ENCODE results near the gene GRAMD1C. TPM values are rescaled to one million over a fixed set of nuclear protein-coding genes. Genes with fewer than 3 reads are reported as not detected.
"Not testable (repeated sequence)": the region's sequence is repeated elsewhere in the genome, so short reads cannot be mapped to it uniquely, and the experiment has no call there.

GRAMD1C gene
- total RNA-seq, 1 experiment from 2014 or later = 4.0 TPM

DNA sequence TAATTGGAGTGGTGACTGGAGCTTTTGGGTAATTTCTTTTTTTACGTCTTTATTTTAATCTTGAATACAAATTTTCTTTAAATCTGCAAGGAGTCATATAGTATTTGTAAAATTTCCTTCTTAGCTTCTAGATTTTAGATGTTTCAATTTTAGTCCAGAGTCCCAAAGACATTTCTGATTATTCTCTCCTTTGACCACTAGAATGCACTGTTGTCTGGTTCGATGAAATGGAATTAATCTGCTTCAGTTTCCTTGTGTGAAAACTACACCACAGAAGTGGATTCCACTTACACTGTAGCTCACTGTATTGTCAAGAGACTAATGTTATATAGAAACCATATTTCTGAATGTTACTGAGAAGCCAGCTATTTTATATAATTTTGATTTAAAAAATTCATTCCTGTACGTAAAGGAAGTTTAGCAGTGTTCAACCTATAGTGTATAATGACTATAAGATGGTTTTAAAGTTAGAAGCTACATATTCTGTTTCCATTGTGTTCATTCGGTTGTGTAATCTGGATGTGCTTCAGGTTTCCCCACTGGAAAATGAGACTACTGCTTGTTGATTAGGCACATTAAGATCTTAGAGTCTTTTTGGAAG, 6.1 kb downstream of the GRAMD1C start:
- H2AFZ ChIP-seq (ENCODE audit: low read length) = no peak overlapping the region
- no peaks in the 10 kb centered on the region for H3K79me2 ChIP-seq (ENCODE audit: low read length)
- H3K27ac ChIP-seq (ENCODE audit: low read length) = no peak overlapping the region
- no peak overlapping the region for H3K9ac ChIP-seq (ENCODE audit: low read length)
- no peaks in the 10 kb centered on the region for H3K27me3 ChIP-seq (ENCODE audit: low read length)
- H3K4me3 ChIP-seq (ENCODE audit: low read length) = no peak overlapping the region
- no peaks in the 10 kb centered on the region for H3K4me1 ChIP-seq (ENCODE audit: low read length)
- peak; percentile 77 for DNase-seq
- H3K9me3 ChIP-seq (ENCODE audit: low read length) = no peaks in the 10 kb centered on the region
- no peaks in the 10 kb centered on the region for H3K36me3 ChIP-seq (ENCODE audit: insufficient read depth, low read length)
- no peaks in the 10 kb centered on the region for H3K9me2 ChIP-seq (replicated peaks; ENCODE audit: insufficient read depth, low read length)
- no peaks in the 10 kb centered on the region for H4K20me1 ChIP-seq (ENCODE audit: insufficient read depth, low read depth, low read length)
- H3K4me2 ChIP-seq (ENCODE audit: low read depth, low read length, poor library complexity, severe bottlenecking) = no peak overlapping the region

DNA sequence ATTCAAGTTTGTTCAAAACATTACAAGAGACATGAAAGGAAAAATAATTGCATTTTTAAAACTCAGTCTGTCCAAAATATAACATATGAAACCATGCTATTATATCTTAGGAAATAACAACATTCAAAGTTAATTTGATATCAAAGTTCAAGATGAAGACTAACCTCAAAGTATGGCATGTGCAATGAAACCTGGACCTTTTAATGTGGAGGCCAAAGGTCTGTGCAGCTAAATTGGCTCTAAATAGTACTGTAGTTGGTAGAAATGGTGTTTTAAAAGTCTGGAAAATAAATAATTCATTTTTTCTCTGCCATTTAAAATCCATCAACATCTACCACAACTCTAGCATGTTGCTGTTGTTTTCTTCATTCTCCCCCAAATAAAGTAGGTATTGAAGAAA, 8.7 kb downstream of the GRAMD1C start:
- H3K36me3 ChIP-seq (ENCODE audit: insufficient read depth, low read length) = no peaks in the 10 kb centered on the region
- no peak overlapping the region for H3K9ac ChIP-seq (ENCODE audit: low read length)
- H3K9me3 ChIP-seq (ENCODE audit: low read length) = no peaks in the 10 kb centered on the region
- H4K20me1 ChIP-seq (ENCODE audit: insufficient read depth, low read depth, low read length) = no peaks in the 10 kb centered on the region
- H3K27ac ChIP-seq (ENCODE audit: low read length) = no peak overlapping the region
- H3K79me2 ChIP-seq (ENCODE audit: low read length) = no peaks in the 10 kb centered on the region
- no peaks in the 10 kb centered on the region for H3K27me3 ChIP-seq (ENCODE audit: low read length)
- no peaks in the 10 kb centered on the region for H3K9me2 ChIP-seq (replicated peaks; ENCODE audit: insufficient read depth, low read length)
- no peak overlapping the region for H2AFZ ChIP-seq (ENCODE audit: low read length)
- no peak overlapping the region for H3K4me3 ChIP-seq (ENCODE audit: low read length)
- no peak for DNase-seq
- no peak overlapping the region for H3K4me2 ChIP-seq (ENCODE audit: low read depth, low read length, poor library complexity, severe bottlenecking)
- H3K4me1 ChIP-seq (ENCODE audit: low read length) = no peaks in the 10 kb centered on the region

- Histone ChIP-seq H3K36me3 (ENCODE audit: insufficient read depth, low read length) (no peaks in the 10 kb centered on the region), H4K20me1 (ENCODE audit: insufficient read depth, low read depth, low read length) (no peaks in the 10 kb centered on the region), H3K9me3 (ENCODE audit: low read length) (no peaks in the 10 kb centered on the region), H3K27me3 (ENCODE audit: low read length) (no peaks in the 10 kb centered on the region), H3K4me2 (ENCODE audit: low read depth, low read length, poor library complexity, severe bottlenecking) (no peak overlapping the region), H3K9ac (ENCODE audit: low read length) (no peak overlapping the region), H3K4me1 (ENCODE audit: low read length) (no peaks in the 10 kb centered on the region), H3K4me3 (ENCODE audit: low read length) (no peak overlapping the region), H3K27ac (ENCODE audit: low read length) (no peak overlapping the region), H3K9me2 (replicated peaks; ENCODE audit: insufficient read depth, low read length) (no peaks in the 10 kb centered on the region), H3K79me2 (ENCODE audit: low read length) (no peaks in the 10 kb centered on the region), H2AFZ (ENCODE audit: low read length) (no peak overlapping the region)
- no peak for DNase-seq
These were observed 9.3 kb downstream of the GRAMD1C start for GRCh38 chr3:113847664-113848461.

DNA sequence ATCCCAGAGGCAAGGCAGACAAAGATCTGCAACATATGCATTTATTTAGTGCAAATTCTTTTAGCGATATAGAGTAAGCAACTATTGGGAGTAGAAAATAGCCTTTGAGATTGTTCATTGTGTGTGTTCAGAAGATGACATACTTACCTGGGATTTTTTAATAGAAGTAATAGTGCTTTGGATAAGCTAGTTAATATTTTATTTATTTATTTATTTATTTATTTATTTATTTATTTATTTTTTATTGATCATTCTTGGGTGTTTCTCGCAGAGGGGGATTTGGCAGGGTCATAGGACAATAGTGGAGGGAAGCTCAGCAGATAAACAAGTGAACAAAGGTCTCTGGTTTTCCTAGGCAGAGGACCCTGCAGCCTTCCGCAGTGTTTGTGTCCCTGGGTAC, 10.5 kb downstream of the GRAMD1C start:
- not testable (repeated sequence) for H3K9me2 ChIP-seq (replicated peaks; ENCODE audit: insufficient read depth, low read length); H3K79me2 ChIP-seq (ENCODE audit: low read length); H4K20me1 ChIP-seq (ENCODE audit: insufficient read depth, low read depth, low read length); H3K36me3 ChIP-seq (ENCODE audit: insufficient read depth, low read length); DNase-seq; H3K9ac ChIP-seq (ENCODE audit: low read length); H3K27me3 ChIP-seq (ENCODE audit: low read length); H3K4me3 ChIP-seq (ENCODE audit: low read length); H3K9me3 ChIP-seq (ENCODE audit: low read length); H3K4me2 ChIP-seq (ENCODE audit: low read depth, low read length, poor library complexity, severe bottlenecking); H3K27ac ChIP-seq (ENCODE audit: low read length); H2AFZ ChIP-seq (ENCODE audit: low read length); H3K4me1 ChIP-seq (ENCODE audit: low read length)

- not testable (repeated sequence) for H3K36me3 ChIP-seq (ENCODE audit: insufficient read depth, low read length); H3K4me2 ChIP-seq (ENCODE audit: low read depth, low read length, poor library complexity, severe bottlenecking); H3K9ac ChIP-seq (ENCODE audit: low read length); DNase-seq; H3K9me2 ChIP-seq (replicated peaks; ENCODE audit: insufficient read depth, low read length); H3K79me2 ChIP-seq (ENCODE audit: low read length); H3K4me1 ChIP-seq (ENCODE audit: low read length); H3K27me3 ChIP-seq (ENCODE audit: low read length); H4K20me1 ChIP-seq (ENCODE audit: insufficient read depth, low read depth, low read length); H3K4me3 ChIP-seq (ENCODE audit: low read length); H3K9me3 ChIP-seq (ENCODE audit: low read length); H3K27ac ChIP-seq (ENCODE audit: low read length); H2AFZ ChIP-seq (ENCODE audit: low read length)
These were observed 11.3 kb downstream of the GRAMD1C start for GRCh38 chr3:113849841-113850240.

GRCh38 chr3:113850391-113850790, 11.8 kb downstream of the GRAMD1C start:
- H3K4me2 ChIP-seq (ENCODE audit: low read depth, low read length, poor library complexity, severe bottlenecking); H3K4me3 ChIP-seq (ENCODE audit: low read length): not testable (repeated sequence)

DNA sequence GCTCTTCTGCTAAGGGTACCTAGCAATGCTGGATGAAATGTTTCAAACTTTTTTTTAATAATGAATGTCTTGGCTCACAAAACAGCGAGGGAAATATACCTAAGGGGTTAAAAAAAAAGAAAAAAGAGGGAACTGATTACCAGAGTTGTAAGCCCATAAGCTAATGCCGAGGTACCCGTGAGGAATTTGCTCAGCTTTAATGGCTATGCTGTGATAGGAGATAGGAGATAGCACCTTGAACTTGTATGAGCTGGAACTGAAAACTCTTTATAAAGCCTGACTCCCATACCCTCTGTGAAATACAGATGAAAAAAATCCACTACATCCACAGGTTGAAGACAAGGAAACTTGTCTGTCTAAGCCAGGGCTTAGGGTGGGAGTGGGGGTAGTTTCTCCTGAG, 13.9 kb downstream of the GRAMD1C start:
- Histone ChIP-seq H3K27ac (ENCODE audit: low read length) (no peak overlapping the region), H2AFZ (ENCODE audit: low read length) (no peak overlapping the region), H3K9me3 (ENCODE audit: low read length) (no peaks in the 10 kb centered on the region), H3K27me3 (ENCODE audit: low read length) (no peaks in the 10 kb centered on the region), H3K36me3 (ENCODE audit: insufficient read depth, low read length) (no peaks in the 10 kb centered on the region), H3K4me3 (ENCODE audit: low read length) (no peak overlapping the region), H3K79me2 (ENCODE audit: low read length) (no peaks in the 10 kb centered on the region), H4K20me1 (ENCODE audit: insufficient read depth, low read depth, low read length) (no peaks in the 10 kb centered on the region), H3K4me2 (ENCODE audit: low read depth, low read length, poor library complexity, severe bottlenecking) (no peak overlapping the region), H3K9me2 (replicated peaks; ENCODE audit: insufficient read depth, low read length) (no peaks in the 10 kb centered on the region), H3K9ac (ENCODE audit: low read length) (no peak overlapping the region), H3K4me1 (ENCODE audit: low read length) (no peaks in the 10 kb centered on the region)
- DNase-seq = no peak

More at GRCh38 chr3:113850391-113850790, 11.8 kb downstream of the GRAMD1C start:
- not testable (repeated sequence) for H3K9ac ChIP-seq (ENCODE audit: low read length); H2AFZ ChIP-seq (ENCODE audit: low read length); H3K27ac ChIP-seq (ENCODE audit: low read length); H3K79me2 ChIP-seq (ENCODE audit: low read length); H3K27me3 ChIP-seq (ENCODE audit: low read length); DNase-seq; H3K36me3 ChIP-seq (ENCODE audit: insufficient read depth, low read length); H3K9me3 ChIP-seq (ENCODE audit: low read length); H4K20me1 ChIP-seq (ENCODE audit: insufficient read depth, low read depth, low read length); H3K4me1 ChIP-seq (ENCODE audit: low read length); H3K9me2 ChIP-seq (replicated peaks; ENCODE audit: insufficient read depth, low read length)

DNA sequence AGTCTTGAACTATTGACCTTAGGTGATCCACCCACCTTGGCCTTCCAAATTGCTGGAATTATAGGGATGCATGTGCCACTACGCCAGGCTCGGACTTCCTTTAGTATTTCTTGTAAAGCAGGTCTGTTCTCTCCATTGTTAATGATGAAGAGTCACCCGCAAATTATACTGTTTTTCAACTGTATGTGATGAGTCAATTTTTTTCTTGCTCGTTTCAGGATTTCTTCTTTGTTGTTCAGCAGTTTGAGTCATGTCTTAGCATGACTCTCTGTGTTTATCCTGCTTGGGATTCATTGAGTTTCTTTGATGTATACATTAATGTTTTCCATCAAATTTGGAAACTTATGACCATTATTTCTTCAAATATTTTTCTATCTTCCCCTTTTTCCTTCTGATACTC, 28.9 kb downstream of the GRAMD1C start:
- Histone ChIP-seq H3K27ac (ENCODE audit: low read length) (no peak overlapping the region), H3K9ac (ENCODE audit: low read length) (no peak overlapping the region), H3K9me3 (ENCODE audit: low read length) (no peaks in the 10 kb centered on the region), H3K4me1 (ENCODE audit: low read length) (no peaks in the 10 kb centered on the region), H3K4me2 (ENCODE audit: low read depth, low read length, poor library complexity, severe bottlenecking) (no peak overlapping the region), H3K36me3 (ENCODE audit: insufficient read depth, low read length) (no peaks in the 10 kb centered on the region), H3K27me3 (ENCODE audit: low read length) (no peaks in the 10 kb centered on the region), H3K79me2 (ENCODE audit: low read length) (no peaks in the 10 kb centered on the region), H3K4me3 (ENCODE audit: low read length) (no peak overlapping the region), H3K9me2 (replicated peaks; ENCODE audit: insufficient read depth, low read length) (no peaks in the 10 kb centered on the region), H4K20me1 (ENCODE audit: insufficient read depth, low read depth, low read length) (no peaks in the 10 kb centered on the region), H2AFZ (ENCODE audit: low read length) (no peak overlapping the region)
- no peak for DNase-seq

Data from Karpas-422 (cell line).